NCI-H1092 (cell line): Measurements from ENCODE around the gene GRK5.
A peak's percentile ranks its signal among the peaks of the same experiment; 100 is the strongest.

ENCODE experiments used
- DNase-seq: peaks from one replicate; lab custom pipeline; 2025; lab: John Stamatoyannopoulos, UW

Gene GRK5

DNA sequence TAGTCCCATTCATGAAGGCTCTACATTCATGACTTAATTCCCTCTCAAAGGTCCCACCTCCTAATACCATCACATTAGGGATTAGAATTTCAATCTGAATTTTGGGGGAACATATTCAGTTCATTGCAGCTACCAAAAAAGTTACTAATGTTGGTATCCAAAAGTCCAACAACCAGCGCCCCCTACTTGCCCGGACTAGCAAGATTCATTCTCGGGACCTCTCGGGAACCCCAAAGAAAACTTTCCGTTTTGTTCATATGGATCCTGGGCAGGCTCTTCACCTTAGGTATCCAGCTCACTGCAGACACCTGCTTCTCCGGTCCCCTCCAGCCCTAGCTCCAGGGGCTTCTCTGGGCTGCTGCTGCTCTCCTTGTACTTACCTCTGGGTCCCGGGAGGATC is 8.9 kb upstream of the GRK5 start:
- no peak for DNase-seq

DNA sequence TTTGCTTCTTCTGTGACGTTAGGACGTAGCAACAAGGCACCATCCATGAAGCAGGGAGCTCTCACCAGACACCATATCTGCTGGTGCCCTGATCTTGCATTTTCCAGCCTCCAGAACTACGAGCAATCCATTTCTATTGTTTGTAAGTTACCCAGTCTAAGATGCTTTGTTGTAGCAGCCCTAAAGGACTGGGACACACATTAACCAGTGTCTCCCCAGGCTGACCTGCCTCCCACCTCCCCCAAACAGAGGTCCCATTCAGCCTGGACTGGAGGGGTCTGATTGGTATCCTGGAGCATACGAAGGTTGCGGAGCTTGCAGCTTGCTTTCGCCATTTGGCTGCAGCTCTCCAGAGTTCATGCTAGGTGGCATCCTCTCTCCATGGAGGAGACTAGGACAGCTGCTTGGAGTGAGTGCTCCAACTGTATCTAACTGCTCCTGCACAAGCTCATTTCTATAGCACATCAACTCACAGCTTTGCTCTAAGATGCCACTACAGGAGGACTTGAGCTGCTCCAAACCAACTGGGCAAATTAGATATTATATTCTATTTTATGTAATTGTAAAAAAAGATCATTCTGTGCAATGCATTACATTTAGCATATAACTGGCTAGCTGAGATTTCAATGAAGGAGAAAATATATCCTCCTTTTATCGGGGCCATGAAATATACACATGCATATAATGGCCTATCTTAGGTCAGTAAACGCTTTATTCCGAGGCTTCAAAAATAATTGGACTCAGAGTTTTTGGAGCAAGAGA is 8.0 kb upstream of the GRK5 start:
- peak; percentile 25 for DNase-seq

DNA sequence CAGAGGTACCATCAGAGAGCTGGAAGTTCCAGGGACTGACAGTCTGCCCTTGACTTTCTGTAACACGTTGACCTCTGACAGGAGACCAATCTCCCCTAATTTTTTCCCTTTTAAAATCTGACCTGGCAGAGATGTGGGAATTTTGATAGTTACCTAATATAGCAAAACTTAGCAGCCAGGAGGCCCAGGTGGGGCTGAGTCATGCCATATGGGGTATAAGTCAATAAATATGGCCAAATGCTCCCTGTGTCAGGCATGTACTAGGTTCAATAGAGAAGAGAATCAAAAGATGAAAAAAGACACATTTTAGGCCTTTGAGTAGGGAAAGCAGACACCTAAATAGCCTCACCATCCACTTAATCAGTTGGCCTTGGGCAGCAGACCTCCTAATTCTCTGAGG is 6.1 kb upstream of the GRK5 start:
- DNase-seq, result no peak

DNA sequence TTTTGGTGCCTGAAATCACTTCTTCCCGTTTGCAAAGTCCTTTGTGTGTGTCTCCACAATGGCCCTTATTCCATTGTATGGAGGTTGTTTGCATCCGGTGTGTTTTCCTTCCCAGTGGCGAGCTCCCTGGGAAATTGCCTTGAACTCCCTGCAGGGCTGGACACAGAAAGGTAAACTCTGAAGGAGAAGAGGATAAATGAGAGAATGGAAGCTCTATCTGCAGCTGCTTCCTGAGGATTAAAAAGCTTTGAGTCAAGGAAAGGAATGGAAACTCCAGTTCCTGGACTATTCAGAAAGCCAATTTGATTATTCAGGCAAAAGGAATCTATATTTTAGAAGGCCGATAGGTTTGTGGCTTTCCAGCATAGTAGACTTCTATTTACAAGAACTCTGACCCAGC is 4.4 kb upstream of the GRK5 start:
- no peak for DNase-seq

DNA sequence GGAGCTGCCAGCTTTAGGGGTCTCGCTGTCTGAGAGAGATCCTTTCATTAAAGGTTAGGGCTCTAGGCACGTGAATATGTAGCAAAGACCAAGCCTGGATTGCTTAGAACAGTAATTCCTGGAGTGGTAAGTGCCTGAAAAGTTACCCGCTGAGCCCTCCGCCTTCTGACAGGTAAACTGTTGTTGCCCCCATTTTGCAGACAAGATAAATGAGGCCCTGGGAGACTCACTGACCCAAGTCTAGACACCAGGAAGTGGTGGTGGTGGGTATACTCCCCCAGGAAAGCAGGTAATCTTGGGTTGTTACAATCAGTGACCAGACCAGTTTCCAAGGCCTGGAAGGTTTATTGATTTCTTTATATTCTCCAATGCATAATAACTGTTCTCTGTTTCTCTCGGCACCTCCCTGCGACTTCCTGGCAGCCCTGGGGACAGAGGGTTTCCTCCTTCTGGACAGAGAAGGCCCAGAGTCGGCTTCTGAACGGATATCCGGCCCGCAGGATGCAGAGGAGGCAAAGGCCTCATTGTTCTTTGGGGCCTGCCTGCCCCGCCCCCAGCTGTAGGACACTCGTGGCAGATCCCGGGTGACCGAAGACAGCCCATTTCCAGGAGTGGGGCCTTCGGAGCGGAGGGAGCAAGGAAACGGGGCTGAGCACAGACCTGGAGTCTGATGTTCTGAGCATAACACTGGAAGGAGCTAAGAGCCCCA is 1.3 kb upstream of the GRK5 start:
- DNase-seq, result no peak

DNA sequence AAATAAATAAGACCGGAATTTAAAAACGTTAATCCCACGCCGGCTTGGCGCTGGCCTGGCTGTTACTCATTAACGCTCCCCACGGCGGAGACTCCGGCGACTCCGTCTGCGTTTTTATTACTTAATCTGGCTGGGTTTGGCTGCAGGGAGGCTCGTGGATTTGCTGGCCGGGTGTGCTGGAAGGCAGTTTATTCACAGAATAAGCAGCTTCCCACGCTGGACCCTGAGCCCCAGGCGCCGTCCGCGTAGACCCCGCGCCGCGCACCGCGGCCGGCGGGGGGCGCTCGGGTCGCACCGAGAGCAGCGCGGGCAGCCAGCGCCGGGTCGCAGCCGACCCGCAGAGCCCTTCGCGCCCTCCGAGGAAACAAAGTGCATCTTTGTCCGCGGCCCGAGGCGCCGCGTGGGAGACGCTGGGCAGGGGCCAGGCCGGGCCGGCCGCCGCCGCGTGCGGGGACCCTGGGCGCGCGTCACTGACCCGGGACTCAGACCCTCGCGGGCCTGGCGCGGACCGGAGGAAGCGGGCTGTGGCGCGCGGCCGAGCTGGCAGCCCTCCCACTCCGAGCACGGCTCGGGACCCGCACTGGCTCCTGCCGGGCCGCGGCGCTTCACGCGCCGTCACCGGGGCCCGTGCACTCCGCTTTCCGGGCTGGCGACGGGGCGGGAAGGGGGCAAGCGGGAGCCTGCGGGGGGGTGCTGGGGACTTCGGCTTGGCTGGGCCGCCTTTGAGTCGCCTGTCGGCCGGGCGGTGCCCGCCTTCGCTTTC is 587 bp upstream of the GRK5 start:
- DNase-seq, result peak; percentile 15

DNA sequence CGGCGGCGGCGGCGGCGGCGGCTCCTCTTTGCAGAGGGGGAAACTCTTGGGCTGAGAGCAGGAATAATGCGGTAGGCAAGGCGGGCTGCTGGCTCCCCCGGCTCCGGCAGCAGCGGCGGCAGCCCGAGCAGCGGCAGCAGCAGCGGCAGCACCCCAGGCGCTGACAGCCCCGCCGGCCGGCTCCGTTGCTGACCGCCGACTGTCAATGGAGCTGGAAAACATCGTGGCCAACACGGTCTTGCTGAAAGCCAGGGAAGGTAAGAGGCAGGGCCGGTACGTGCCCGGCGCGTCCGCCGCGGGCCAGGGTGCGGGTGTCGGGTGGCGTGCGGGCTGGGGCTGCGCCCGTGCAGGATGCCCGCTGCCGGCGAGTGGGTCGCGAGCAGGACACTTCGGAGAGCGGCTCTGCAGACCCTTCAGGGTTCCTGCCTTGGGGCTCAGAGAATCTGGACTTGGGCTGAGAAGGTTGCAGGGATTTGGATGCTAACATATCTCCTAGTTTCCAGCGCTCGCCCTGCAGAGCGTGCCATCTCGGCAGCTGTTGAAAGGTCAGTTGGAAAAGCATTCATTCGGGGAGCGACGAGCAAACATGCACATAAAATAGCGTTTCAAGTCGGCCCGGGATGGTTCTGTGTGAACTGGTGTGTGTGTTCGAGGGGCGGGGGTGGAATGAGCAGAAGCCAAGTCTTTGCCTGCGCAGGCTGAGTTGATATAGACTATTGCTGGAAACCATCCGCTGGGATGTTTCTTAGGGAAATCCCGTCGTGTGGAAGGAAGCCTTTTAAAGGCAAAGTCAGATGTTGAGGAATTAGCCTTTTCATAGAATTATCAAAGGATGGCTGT is 562 bp downstream of the GRK5 start:
- DNase-seq, result peak; percentile 14

DNA sequence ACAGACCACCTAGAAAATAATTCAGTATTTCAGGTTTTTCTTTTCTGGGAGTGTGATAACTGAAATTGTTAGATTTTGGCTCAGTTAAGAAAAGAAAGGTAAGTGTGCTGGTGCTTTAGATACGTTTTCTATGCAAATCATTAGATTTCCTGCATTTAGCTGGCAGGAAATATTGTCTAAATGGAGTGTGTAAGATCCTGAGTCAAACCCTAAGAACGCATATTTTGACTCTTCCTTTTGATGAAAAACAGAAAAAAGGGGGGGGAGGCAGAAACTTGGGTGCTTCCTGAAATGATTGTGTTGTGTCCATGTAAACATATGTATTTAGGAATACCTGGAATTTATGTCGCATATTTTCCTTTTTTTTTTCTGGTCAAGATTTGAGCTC is 1.2 kb downstream of the GRK5 start:
- DNase-seq, result no peak

DNA sequence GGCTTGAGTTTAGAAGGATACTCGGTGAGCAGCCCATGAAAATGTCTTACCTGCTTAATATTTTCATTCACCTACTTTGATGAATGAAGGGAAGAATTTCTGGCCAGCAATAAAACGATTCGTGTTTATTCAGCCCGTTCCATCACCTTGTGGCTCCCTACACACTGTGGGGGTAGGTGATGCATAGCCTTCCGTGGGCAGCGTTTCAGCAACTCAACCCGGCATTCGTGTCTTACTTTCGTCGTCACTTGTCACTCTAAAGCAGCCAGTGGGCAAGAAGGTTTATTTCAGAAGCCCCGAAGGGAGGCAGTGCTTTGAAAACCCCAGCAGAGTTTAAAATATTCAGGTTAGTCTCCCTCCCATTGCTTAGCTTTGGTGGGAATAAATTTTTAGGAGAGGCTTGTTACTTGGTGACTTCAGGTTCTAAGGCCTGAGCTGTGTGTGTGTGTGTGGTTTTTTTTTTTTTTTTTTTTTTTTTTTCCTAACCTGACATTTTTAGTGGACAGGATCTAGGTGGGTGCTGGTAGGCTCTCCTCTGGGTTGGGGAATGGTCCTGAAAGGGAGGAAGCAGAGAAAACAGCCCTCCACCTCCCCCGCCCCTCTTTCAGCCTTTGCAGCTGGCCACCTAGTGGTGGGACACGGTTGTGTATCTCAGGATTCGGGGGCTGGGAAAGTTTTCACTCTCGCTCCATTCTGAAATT is 1.8 kb downstream of the GRK5 start:
- DNase-seq, result peak; percentile 4

DNA sequence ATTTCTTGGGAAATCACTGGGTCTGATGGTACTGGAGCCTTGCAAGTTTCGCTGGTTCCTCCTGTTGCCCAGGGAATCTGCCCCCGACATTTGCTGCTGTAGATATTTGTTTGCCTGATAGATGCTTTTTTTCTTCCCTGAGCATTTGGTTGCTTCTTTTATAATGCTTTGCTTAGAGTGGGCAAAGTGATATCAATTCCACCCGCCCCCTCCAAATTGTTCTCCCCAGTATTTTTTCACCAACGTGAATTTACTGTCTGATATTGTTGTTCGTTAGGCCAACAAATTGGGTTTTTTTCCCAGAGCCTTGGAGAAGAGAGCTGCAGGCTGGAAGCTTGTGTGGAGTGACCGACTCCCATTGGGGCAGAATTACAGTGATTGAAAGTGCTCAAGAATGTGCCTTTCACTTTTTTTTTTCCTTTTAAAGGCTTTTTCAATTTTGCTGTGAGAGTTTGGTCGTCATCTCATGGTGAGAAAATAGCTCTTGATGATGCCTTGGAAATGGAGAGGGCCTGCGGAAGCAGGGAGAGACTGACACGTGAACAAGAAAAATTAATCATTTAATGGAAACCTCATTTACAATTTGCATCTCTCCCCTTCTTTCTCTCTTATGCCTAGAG is 2.5 kb downstream of the GRK5 start:
- no peak for DNase-seq

DNA sequence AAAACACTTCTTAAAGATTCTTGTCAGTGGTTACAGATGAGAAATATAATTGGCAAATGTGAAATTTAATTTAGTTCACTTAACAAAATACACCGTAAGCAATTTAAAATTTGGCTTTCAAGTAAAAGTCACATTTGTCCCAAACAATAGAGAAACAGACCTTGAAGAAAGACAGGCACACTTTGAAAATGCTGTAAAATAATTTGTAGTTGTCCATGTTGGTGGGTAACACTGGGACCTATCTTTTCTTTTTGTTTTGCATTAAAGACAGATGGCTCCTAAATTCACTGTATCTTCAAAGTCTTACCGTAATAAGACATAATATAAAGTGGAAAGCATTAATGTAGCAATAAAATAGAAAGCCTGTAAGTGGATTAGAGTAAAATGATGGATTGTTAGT is 3.3 kb downstream of the GRK5 start:
- no peak for DNase-seq

DNA sequence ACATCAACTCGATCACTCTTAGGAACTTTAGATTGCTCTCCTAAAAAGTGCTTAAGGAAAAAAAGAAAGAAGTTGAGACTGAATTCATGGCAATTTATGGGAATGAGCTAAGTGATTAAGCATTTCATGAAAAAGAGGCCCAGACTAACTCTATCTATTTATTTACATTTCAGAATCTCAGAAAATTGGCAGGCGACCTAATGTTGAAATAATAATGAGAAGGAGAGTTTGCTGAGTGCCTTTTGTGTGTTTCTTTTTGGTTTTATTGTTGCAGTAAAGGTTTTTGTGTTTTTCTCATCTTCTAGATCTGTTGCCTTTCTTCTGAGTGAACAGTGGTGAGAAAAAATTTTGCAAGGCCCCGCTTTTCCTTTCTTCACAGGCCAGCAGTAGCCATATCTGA is 3.8 kb downstream of the GRK5 start:
- no peak for DNase-seq

DNA sequence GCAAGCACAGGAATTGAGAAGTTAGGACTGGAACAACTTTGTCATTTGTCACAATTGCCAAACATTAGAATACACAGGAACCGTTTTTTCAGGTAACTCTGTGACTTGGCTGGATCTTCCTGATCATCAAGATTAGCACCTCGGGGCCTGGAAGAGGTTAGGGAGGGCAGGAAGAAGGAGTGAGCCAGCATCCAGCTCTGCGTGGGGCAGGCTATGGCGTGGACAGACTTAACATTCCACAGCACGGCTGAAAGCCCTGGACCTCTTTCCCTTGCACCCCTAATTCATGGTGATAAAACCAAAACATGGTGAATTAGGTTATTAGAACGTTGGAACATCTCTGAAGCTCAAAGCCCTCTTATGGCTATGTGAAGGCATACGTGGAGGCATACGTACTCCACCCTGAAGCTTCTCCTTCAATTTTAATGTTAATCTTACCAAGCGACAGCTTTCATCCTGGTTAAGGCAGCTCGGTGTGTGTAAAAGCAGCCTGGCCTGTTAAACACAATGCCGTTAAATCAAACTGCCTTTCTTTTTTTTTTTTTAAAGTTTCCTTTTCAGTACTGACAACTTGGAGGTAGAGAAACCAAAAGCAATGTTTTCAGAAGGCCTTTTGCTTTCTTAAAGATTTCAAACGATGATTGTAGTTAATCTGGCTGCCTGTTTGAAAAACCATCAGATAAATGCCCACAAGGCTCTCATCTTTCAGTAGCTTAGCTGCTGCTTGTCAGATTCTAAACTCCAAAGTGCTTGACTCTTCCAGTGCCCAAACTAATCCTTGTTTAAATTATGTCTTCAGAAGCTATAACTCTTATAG is 4.5 kb downstream of the GRK5 start:
- DNase-seq, result no peak

DNA sequence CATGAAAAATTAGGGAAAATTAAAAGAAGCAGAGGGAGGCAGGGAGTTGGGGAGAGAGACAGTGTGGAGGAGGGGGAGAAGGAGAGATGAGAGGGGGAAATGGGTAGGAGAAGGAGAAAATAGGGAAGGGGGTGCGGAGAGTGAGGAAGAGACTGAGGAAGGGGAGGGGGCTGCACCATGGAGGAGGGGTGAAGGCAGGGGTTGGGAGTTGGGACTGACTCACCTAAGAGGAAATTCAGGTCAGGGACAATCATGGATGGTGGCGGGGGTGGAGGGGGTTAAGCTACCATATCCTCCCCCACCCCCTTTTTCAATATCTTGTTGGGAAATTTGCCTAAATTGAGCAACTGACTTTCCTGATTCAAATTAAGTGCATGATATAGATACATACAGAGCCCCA is 8.0 kb downstream of the GRK5 start:
- no peak for DNase-seq

DNA sequence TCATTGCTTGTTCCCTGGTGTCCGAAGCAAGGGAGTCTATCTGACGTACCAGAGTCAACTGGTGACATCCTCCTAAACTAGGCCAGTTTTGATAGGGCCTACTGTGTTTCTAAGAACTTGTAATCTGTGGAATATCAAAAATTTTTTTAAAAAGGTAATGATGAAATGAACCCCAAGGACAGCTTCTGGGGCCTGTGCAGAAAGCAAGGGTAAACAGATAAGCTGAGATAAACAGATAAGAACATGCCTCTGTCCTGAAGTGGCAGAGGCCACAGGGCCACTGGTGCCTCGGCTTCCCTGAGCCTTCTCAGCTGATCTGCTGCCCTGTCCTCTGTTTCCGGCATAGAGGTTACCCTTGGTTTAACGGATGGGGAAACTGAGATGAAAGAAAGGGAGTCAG is 8.8 kb downstream of the GRK5 start:
- no peak for DNase-seq

DNA sequence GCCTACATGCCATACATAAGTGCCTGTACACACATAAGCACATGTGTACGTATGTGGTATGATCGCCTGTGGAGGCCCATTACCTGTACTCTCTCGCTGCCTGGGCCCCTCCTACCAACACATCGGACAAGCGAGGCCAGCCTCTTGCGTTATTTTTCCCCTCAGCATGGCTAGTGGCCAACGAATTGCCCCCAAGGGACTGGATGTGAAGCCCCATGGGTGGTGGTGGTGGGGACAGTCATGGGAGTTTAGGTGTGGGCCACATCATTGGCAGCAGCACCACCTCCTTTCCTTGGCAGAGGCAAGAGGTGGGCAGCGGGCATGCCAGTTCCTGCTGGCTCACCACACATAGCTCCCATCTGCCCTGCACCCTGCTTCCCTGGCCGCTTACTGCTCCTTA is 10.0 kb downstream of the GRK5 start:
- DNase-seq, result no peak

DNA sequence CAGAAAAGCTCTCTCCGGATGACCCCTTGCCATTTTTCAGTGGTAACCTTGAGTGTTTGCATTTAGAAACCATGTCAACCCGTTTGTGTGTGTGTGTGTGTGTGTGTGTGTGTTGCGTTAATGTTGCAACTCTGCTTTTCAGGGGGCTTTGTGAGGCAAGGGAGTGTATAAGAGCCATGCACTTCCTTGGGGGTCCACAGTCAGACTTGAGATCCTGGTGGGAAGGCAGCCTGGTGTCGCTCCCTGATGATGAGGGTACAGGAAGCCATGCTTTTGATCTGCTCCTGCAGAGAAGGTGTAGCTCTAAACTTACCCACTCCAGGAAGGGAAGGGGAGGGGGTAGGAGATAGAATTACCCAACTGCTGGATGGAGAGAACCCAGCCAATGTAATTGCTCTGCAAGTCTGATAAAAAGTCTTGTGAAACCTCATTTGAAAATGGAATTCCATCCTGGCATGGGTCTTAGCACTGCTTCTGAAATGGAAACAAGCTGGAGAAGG is 10.7 kb downstream of the GRK5 start:
- no peak for DNase-seq

DNA sequence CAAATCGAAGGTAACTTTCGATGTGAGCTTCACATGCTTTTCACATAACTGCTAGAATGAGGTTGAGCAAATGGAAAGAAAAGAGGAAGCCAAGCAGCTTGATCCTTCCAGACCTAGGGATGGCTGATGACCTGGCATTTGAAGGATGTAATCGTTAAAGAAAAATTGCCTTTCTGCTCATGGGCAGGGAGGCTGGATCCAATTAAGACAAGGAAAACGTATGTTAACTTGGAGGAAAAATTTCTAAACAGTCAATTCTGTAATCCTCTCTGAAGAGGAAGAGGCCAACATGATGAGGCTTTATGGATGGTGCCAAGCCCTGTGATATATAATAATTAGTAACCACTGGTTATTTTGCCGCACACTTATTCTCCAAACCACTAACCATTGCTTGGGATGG is 12.5 kb downstream of the GRK5 start:
- no peak for DNase-seq

DNA sequence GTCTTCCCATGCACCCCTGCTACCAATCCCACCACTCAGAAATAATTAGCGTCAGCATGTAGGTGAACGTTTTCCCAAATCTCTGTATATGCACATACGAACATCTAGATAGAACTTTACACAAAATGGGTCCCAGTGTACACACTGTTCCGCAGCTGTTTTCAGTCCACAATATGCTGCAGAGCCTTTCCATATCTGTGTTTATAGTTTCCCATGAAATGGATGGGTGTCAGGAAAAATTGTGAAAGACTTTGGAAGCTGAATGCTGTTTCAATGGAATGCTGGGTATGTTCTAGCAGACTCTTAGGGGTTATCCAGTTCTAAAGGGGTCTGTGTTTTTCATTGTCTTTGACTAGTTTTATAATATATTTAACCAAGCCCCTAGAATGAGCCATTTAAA is 13.8 kb downstream of the GRK5 start:
- no peak for DNase-seq

DNA sequence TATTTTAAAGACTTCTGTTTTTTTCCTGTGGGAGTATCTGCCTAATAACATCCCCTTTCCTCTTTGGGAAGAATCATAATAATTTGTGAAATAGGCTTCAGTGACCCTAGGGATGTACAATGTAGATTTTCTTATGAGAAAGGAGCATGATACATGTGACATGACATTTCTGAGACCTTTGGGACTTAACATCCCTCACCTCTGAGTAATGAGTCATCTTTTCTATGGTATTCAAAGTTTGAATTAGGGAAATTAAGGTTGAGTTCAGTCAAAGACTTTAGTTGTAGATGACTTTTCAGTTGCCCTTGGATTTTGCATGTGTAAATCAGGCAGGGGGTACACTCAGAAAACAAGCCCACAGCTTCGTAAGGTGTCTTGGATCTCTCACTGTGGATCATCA is 14.3 kb downstream of the GRK5 start:
- DNase-seq, result no peak
